Measurements from ENCODE around the gene CDC20.

DNA sequence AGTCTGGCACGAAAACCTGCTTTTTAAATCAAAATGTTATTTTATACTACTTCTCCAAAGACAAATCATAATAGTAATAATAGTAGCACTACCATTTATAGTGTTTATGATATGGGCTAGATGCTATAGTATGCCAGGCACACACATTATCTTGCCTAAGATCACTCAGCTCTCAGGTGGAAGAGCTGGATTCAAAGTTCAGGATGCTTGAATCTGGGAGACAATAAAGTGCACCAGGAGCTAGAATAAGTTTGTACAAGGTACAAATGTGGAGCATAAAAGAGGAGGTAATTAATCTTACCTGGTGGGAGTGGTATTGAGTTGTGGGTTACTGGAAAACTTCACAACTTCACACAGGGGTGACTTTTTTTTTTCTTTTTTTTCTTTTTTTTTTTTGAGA, 19.1 kb downstream of the CDC20 start:
- TF ChIP-seq, protein P1, sequence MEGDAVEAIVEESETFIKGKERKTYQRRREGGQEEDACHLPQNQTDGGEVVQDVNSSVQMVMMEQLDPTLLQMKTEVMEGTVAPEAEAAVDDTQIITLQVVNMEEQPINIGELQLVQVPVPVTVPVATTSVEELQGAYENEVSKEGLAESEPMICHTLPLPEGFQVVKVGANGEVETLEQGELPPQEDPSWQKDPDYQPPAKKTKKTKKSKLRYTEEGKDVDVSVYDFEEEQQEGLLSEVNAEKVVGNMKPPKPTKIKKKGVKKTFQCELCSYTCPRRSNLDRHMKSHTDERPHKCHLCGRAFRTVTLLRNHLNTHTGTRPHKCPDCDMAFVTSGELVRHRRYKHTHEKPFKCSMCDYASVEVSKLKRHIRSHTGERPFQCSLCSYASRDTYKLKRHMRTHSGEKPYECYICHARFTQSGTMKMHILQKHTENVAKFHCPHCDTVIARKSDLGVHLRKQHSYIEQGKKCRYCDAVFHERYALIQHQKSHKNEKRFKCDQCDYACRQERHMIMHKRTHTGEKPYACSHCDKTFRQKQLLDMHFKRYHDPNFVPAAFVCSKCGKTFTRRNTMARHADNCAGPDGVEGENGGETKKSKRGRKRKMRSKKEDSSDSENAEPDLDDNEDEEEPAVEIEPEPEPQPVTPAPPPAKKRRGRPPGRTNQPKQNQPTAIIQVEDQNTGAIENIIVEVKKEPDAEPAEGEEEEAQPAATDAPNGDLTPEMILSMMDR (IDR thresholded peaks at IDR 0.05), result no peak
- TF ChIP-seq POLR2A (IDR thresholded peaks at IDR 0.05), result no peak
- no peak for TF ChIP-seq POLR2AphosphoS5 (IDR thresholded peaks at IDR 0.05; ENCODE audit: insufficient read depth in 1 of 2, low read depth in 1 of 2)

Data from vagina (tissue), 2 donors.